GM12878 (cell line): Measurements from ENCODE around the gene IQGAP2. TPM values are rescaled to one million over a fixed set of nuclear protein-coding genes. Genes with fewer than 3 reads are reported as not detected.

Experiments
- ATAC-seq: fragments of 200-7000 bp; cut with Tn5 transposase; 3 replicates; pipeline ENCODE4 v1.9.1; 2020; ENCODE audit warnings: mild to moderate bottlenecking, moderate library complexity
- BruUV-seq: library from RNA; stranded (reverse); fragments of 400-500 nt; replicated peaks from 2 replicates; lab custom pipeline; 2021; lab: Mats Ljungman, UMichigan
- CTCF ChIA-PET: fragments of 300-600 bp; sonication (Branson Sonifier 250); formaldehyde crosslinking; extraction: SDS; loops from one replicate; lab custom pipeline; 2021; ENCODE audit warnings: inconsistent platforms; lab: Yijun Ruan, JAX
- POLR2A ChIA-PET: fragments of 350-600 bp; formaldehyde crosslinking; extraction: SDS; loops from one replicate; lab custom pipeline; 2021; ENCODE audit warnings: inconsistent platforms; lab: Charles Lee
- RAD21 ChIA-PET: fragments of 300-600 bp; sonication (Branson Sonifier 250); formaldehyde crosslinking; loops from one replicate; lab custom pipeline; 2023; ENCODE audit warnings: antibody characterized with exemption; ENCODE audit not compliant: unreplicated experiment; lab: Charles Lee
- SMC1A ChIA-PET: fragments of 300-600 bp; sonication (Branson Sonifier 250); formaldehyde crosslinking; loops from one replicate; lab custom pipeline; 2023; ENCODE audit not compliant: unreplicated experiment, uncharacterized antibody; lab: Charles Lee
- DNase-seq: peaks from one replicate; pipeline ENCODE4 v3.0.0-alpha.2; 2011; ENCODE audit warnings: low read depth, low spot score
- FAIRE-seq: peaks from 3 replicates; lab custom pipeline; 2011; peaks lifted over from hg19 to GRCh38; lab: Jason Lieb, UNC
- H2AFZ ChIP-seq: 2 replicates; pipeline ENCODE4 v1.6.0; 2011; ENCODE audit warnings: low read depth, low read length, control low read depth; ENCODE audit not compliant: control insufficient read depth
- H3K27ac ChIP-seq: 2 replicates; pipeline ENCODE4 v1.5.1; 2011; ENCODE audit warnings: control low read depth; ENCODE audit not compliant: control insufficient read depth, insufficient read depth
- H3K27me3 ChIP-seq, 2 experiments: replicated peaks in 1 of 2; 2 replicates each; pipeline versions ENCODE4 v1.6.0 to v1.6.1; 2011; ENCODE audit warnings: low read length in 1 of 2; ENCODE audit not compliant: control insufficient read depth in 2 of 2, insufficient read depth in 2 of 2
- H3K36me3 ChIP-seq, 2 experiments: 2 replicates each; pipeline ENCODE4 v1.5.1; 2011; ENCODE audit warnings: low read length in 1 of 2; ENCODE audit not compliant: control insufficient read depth in 2 of 2, insufficient read depth in 2 of 2
- H3K4me1 ChIP-seq: 2 replicates; pipeline ENCODE4 v1.6.1; 2011; ENCODE audit warnings: mild to moderate bottlenecking, low read length, moderate library complexity, mixed read lengths; ENCODE audit not compliant: control insufficient read depth, insufficient read depth
- H3K4me2 ChIP-seq: 2 replicates; pipeline ENCODE4 v1.6.0; 2011; ENCODE audit warnings: control low read depth; ENCODE audit not compliant: control insufficient read depth, insufficient read depth
- H3K4me3 ChIP-seq: fragments of 200-600 bp; sonication (generic); 2 replicates; pipeline ENCODE4 v1.5.1; 2016
- H3K79me2 ChIP-seq: 2 replicates; pipeline ENCODE4 v1.6.0; 2011; ENCODE audit warnings: low read length; ENCODE audit not compliant: control insufficient read depth, insufficient read depth
- H3K9ac ChIP-seq: 2 replicates; pipeline ENCODE4 v1.8.0; 2011; ENCODE audit warnings: low read length, control low read depth, mixed read lengths; ENCODE audit not compliant: control insufficient read depth, insufficient read depth
- H3K9me3 ChIP-seq: replicated peaks from 3 replicates; pipeline ENCODE4 v1.5.1; 2011; ENCODE audit warnings: mild to moderate bottlenecking, low read length; ENCODE audit not compliant: control insufficient read depth, insufficient read depth
- H4K20me1 ChIP-seq: 2 replicates; pipeline ENCODE4 v1.6.0; 2011; ENCODE audit not compliant: control insufficient read depth, insufficient read depth
- CREM ChIP-seq: IDR thresholded peaks from 2 replicates; pipeline ENCODE4 v1.6.1; 2014; ENCODE audit warnings: antibody characterized with exemption, low read depth
- GABPA ChIP-seq: IDR thresholded peaks from 2 replicates; pipeline ENCODE4 v1.6.1; 2014; ENCODE audit warnings: antibody characterized with exemption, low read depth, mild to moderate bottlenecking, inconsistent platforms
- NFYA ChIP-seq: IDR thresholded peaks from 2 replicates; pipeline ENCODE4 v1.6.1; 2011; ENCODE audit warnings: low read depth, mild to moderate bottlenecking, low read length, improper control_type of control experiment, borderline replicate concordance
- POLR2AphosphoS2 ChIP-seq: IDR thresholded peaks from 2 replicates; pipeline ENCODE4 v1.6.1; 2011; ENCODE audit warnings: low read depth, mild to moderate bottlenecking, low read length, improper control_type of control experiment, moderate library complexity
- POLR2AphosphoS5 ChIP-seq: IDR thresholded peaks from 2 replicates; pipeline ENCODE4 v1.6.1; 2011; ENCODE audit warnings: mild to moderate bottlenecking, low read length, inconsistent platforms
- YBX1 ChIP-seq: fragments of 450-650 bp; IDR thresholded peaks from 2 replicates; pipeline ENCODE4 v1.6.1; 2016; ENCODE audit warnings: antibody characterized with exemption
- ZBED1 ChIP-seq: IDR thresholded peaks from 2 replicates; pipeline ENCODE4 v1.6.1; 2016; ENCODE audit warnings: borderline replicate concordance
- ZNF207 ChIP-seq: fragments of 450-650 bp; IDR thresholded peaks from 2 replicates; pipeline ENCODE4 v1.6.1; 2014; ENCODE audit warnings: antibody characterized with exemption, mild to moderate bottlenecking, borderline replicate concordance
- WGBS: methylation state at CpG from one replicate; pipeline ENCODE4 v1.1.6; 2016; ENCODE audit warnings: low lambda C conversion rate; ENCODE audit not compliant: insufficient replicate concordance, insufficient coverage; ENCODE audit errors: missing lambda C conversion rate; 5-methylcytosine and 5-hydroxymethylcytosine counted together
- in situ Hi-C: fragments of 300-500 bp; cut with MboI; formaldehyde crosslinking; loops from 9 replicates; pipeline ENCODE4 v1.14.3; 2018; ENCODE audit warnings: mixed read lengths
- intact Hi-C: fragments of 100-400 bp; cut with micrococcal nuclease; formaldehyde crosslinking; loops from one replicate; pipeline ENCODE4 v1.14.2; 2022; ENCODE audit not compliant: unreplicated experiment
- polyA plus RNA-seq, 11 experiments: library from polyadenylated mRNA; depleted of rRNA in 4 of 11; unstranded in 6 of 11; stranded (reverse) in 5 of 11; fragments of >200 nt; fragmentation: Nextera tagmentation in 4 of 11; fragmentation: Illumina TruSeq in 1 of 11; extraction: Ambion mirVana in 4 of 11; extraction: Trizol in 1 of 11; gene quantifications; 1 replicate in 1 of 11; 2 replicates in 10 of 11; pipeline versions ENCODE4 v1.2.1 to v1.2.3, GENCODE V29; 2011 to 2016; ENCODE audit warnings: inconsistent platforms in 2 of 11, missing spikeins in 2 of 11, low read depth in 1 of 11
- total RNA-seq, 4 experiments: library from RNA; depleted of rRNA in 3 of 4; stranded (reverse); fragments of >200 nt in 3 of 4; fragmentation: Illumina TruSeq in 1 of 4; extraction: Trizol in 1 of 4; gene quantifications; 2 replicates each; pipeline versions ENCODE4 v1.2.1 to v1.2.3, GENCODE V29; 2013 to 2021
- TF ChIP-seq, protein P1 (sequence below): IDR thresholded peaks from 2 replicates; pipeline ENCODE4 v1.6.1; 2011; ENCODE audit warnings: borderline replicate concordance, low read depth, mild to moderate bottlenecking, moderate library complexity, low read length; ENCODE audit not compliant: insufficient read depth, poor library complexity, severe bottlenecking
- TF ChIP-seq, protein P2 (sequence below): IDR thresholded peaks from 2 replicates; pipeline ENCODE4 v1.6.1; 2011; ENCODE audit warnings: borderline replicate concordance, low read depth, mild to moderate bottlenecking, moderate library complexity, mixed read lengths, low read length; ENCODE audit not compliant: insufficient read depth; ENCODE audit errors: extremely low read length
- TF ChIP-seq, protein P3 (sequence below): fragments of 450-650 bp; IDR thresholded peaks from 2 replicates; pipeline ENCODE4 v1.6.1; 2017; ENCODE audit warnings: borderline replicate concordance

Gene IQGAP2
- total and polyA plus RNA-seq, 10 of the 15 experiments (the other 5 are each of a cell fraction or from before 2014, with no cell fraction given), result 14.5 to 41.4 (median 21.8) TPM

DNA sequence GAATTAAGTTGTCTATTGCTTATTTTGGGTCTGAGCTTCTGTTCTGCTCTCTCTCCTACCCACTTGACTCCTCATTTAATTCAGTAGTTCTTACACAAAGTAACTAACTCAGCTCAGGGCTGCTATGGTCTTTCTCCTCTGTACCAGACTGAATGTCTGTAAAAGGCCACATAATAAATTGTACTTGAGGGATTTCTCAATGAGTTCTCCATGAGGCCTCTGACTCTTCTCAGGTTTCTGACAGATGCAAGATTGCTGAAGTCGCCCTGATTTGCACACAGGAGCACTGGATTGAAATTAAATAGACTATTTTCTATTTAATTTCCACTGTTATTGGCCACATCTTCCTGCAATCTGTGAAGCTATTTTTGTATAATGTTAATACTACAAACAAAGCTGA, 2.9 kb downstream of the IQGAP2 start:
- H2AFZ ChIP-seq, result no peak overlapping the region
- ATAC-seq, result no peak
- no peak for DNase-seq
- no peaks in the 10 kb centered on the region for H4K20me1 ChIP-seq
- intact Hi-C loops (loop anchor here (10.0 kb wide), 1 partner anchor 329 kb away; no protein-coding TSS in a partner anchor), in situ Hi-C loops (loop anchor here (5.0 to 10.0 kb wide), 2 partner anchors 136 to 369 kb away; no protein-coding TSS in a partner anchor)
- H3K27me3 ChIP-seq, result no peaks in the 10 kb centered on the region
- RAD21 ChIA-PET, result interaction anchor here (0.9 to 5.3 kb wide), 8 partner anchors 55 to 368 kb away, joined by 3 to 127 read pairs (median 14); no protein-coding TSS in a partner anchor
- POLR2A ChIA-PET, result interaction anchor here (1.0 to 1.4 kb wide), 3 partner anchors 22 to 177 kb away, joined by 3 to 4 read pairs (median 3); no protein-coding TSS in a partner anchor
- H3K36me3 ChIP-seq, result no peaks in the 10 kb centered on the region
- WGBS, result 5% methylated on average over 1 of the region's 1 CpG
- peaks cover 40% of the 10 kb centered on the region for H3K79me2 ChIP-seq
- H3K4me2 ChIP-seq, result peak overlapping the region; percentile 99
- FAIRE-seq, result no peak
- H3K9ac ChIP-seq, result peak overlapping the region; percentile 28; the same call in 1 of the 2 replicates
- peak overlapping the region; percentile 91 for H3K27ac ChIP-seq
- peaks cover 28% of the 10 kb centered on the region for H3K4me1 ChIP-seq
- BruUV-seq, result no TSS peak
- SMC1A ChIA-PET, result interaction anchor here (0.8 to 7.7 kb wide), 17 partner anchors 9 to 368 kb away, joined by 3 to 81 read pairs (median 6); no protein-coding TSS in a partner anchor
- CTCF ChIA-PET, result interaction anchor here (0.6 to 5.3 kb wide), 11 partner anchors 10 to 368 kb away, joined by 3 to 94 read pairs (median 5); no protein-coding TSS in a partner anchor
- no peaks in the 10 kb centered on the region; the same call in 2 of the 3 replicates for H3K9me3 ChIP-seq
- no peak for TF ChIP-seq POLR2AphosphoS5
- TF ChIP-seq YBX1, result no peak
- no peak for TF ChIP-seq ZBED1
- TF ChIP-seq ZNF207, result no peak
- TF ChIP-seq, protein P1, sequence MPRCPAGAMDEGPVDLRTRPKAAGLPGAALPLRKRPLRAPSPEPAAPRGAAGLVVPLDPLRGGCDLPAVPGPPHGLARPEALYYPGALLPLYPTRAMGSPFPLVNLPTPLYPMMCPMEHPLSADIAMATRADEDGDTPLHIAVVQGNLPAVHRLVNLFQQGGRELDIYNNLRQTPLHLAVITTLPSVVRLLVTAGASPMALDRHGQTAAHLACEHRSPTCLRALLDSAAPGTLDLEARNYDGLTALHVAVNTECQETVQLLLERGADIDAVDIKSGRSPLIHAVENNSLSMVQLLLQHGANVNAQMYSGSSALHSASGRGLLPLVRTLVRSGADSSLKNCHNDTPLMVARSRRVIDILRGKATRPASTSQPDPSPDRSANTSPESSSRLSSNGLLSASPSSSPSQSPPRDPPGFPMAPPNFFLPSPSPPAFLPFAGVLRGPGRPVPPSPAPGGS, result no peak
- TF ChIP-seq GABPA, result no peak
- TF ChIP-seq, protein P2, sequence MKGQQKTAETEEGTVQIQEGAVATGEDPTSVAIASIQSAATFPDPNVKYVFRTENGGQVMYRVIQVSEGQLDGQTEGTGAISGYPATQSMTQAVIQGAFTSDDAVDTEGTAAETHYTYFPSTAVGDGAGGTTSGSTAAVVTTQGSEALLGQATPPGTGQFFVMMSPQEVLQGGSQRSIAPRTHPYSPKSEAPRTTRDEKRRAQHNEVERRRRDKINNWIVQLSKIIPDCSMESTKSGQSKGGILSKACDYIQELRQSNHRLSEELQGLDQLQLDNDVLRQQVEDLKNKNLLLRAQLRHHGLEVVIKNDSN, result no peak
- TF ChIP-seq CREM, result no peak
- TF ChIP-seq NFYA, result no peak
- TF ChIP-seq POLR2AphosphoS2, result no peak
- TF ChIP-seq, protein P3, sequence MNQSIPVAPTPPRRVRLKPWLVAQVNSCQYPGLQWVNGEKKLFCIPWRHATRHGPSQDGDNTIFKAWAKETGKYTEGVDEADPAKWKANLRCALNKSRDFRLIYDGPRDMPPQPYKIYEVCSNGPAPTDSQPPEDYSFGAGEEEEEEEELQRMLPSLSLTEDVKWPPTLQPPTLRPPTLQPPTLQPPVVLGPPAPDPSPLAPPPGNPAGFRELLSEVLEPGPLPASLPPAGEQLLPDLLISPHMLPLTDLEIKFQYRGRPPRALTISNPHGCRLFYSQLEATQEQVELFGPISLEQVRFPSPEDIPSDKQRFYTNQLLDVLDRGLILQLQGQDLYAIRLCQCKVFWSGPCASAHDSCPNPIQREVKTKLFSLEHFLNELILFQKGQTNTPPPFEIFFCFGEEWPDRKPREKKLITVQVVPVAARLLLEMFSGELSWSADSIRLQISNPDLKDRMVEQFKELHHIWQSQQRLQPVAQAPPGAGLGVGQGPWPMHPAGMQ, result no peak
- peak overlapping the region; percentile 86; the same call in 1 of the 2 replicates for H3K4me3 ChIP-seq
